Neural cell (in vitro differentiated cells): ENCODE results near the gene DNAH1. TPM values are rescaled to one million over a fixed set of nuclear protein-coding genes. Genes with fewer than 3 reads are reported as not detected.

Experiments used
- H2AFZ ChIP-seq: fragments of 200-600, 300-800 bp; sonication (generic), shearing (Covaris generic); 2 replicates; pipeline ENCODE4 v1.6.0; 2014; ENCODE audit warnings: low read depth, mild to moderate bottlenecking, antibody characterized with exemption, low read length, moderate library complexity
- H3F3A ChIP-seq: fragments of 200-600 bp; shearing (Covaris generic); 2 replicates; pipeline ENCODE4 v1.6.1; 2016; ENCODE audit warnings: mild to moderate bottlenecking, moderate library complexity, mixed read lengths, antibody characterized with exemption, low read length; ENCODE audit not compliant: insufficient read depth, poor library complexity, severe bottlenecking
- H3K27ac ChIP-seq: fragments of 200-600, 300-800 bp; sonication (generic), shearing (Covaris generic); 2 replicates; pipeline ENCODE4 v1.5.1; 2014; ENCODE audit warnings: mild to moderate bottlenecking, low read length, moderate library complexity
- H3K27me3 ChIP-seq: fragments of 300-800, 200-600 bp; sonication (generic), shearing (Covaris generic); 2 replicates; pipeline ENCODE4 v1.6.0; 2014; ENCODE audit warnings: mild to moderate bottlenecking, low read depth, low read length, moderate library complexity; ENCODE audit not compliant: insufficient read depth
- H3K36me3 ChIP-seq: fragments of 300-800, 200-600 bp; sonication (generic), shearing (Covaris generic); 2 replicates; pipeline ENCODE4 v1.5.1; 2014; ENCODE audit warnings: mild to moderate bottlenecking, antibody characterized with exemption, low read length, moderate library complexity; ENCODE audit not compliant: insufficient read depth
- H3K4me2 ChIP-seq: fragments of 300-800, 200-600 bp; sonication (generic), shearing (Covaris generic); 2 replicates; pipeline ENCODE4 v1.6.0; 2014; ENCODE audit warnings: mild to moderate bottlenecking, low read length
- H3K4me3 ChIP-seq: fragments of 300-800, 200-600 bp; sonication (generic), shearing (Covaris generic); 2 replicates; pipeline ENCODE4 v1.5.1; 2014; ENCODE audit warnings: mild to moderate bottlenecking, low read length, moderate library complexity
- H3K79me2 ChIP-seq: fragments of 200-600 bp; shearing (Covaris generic); replicated peaks from 2 replicates; pipeline ENCODE4 v1.6.0; 2014; ENCODE audit warnings: mild to moderate bottlenecking, low read length, moderate library complexity; ENCODE audit not compliant: insufficient read depth
- H3K9ac ChIP-seq: fragments of 300-800, 200-600 bp; sonication (generic), shearing (Covaris generic); 2 replicates; pipeline ENCODE4 v1.6.1; 2016; ENCODE audit warnings: mild to moderate bottlenecking, low read length, mixed read lengths
- H3K9me2 ChIP-seq: fragments of 200-600 bp; shearing (Covaris generic); 2 replicates; pipeline ENCODE4 v1.6.1; 2016; ENCODE audit warnings: mild to moderate bottlenecking, low read length, mixed read lengths; ENCODE audit not compliant: insufficient read depth
- H3K9me3 ChIP-seq: fragments of 200-600, 300-800 bp; sonication (generic), shearing (Covaris generic); 2 replicates; pipeline ENCODE4 v1.6.1; 2016; ENCODE audit warnings: mild to moderate bottlenecking, mixed run types, low read length, moderate library complexity, mixed read lengths
- H4K20me1 ChIP-seq: fragments of 200-600 bp; shearing (Covaris generic); 2 replicates; pipeline ENCODE4 v1.6.1; 2016; ENCODE audit warnings: mild to moderate bottlenecking, mixed run types; ENCODE audit not compliant: insufficient read depth
- CTCF ChIP-seq: fragments of 450-650 bp; IDR thresholded peaks from 2 replicates; pipeline ENCODE4 v1.5.1; 2014; ENCODE audit warnings: antibody characterized with exemption, mild to moderate bottlenecking, moderate library complexity; ENCODE audit not compliant: poor library complexity, severe bottlenecking
- EP300 ChIP-seq: fragments of 450-650 bp; conservative IDR thresholded peaks from 2 replicates; pipeline ENCODE4 v1.6.1; 2014; ENCODE audit warnings: antibody characterized with exemption, mild to moderate bottlenecking, moderate library complexity; ENCODE audit not compliant: poor library complexity, severe bottlenecking
- EZH2 ChIP-seq: fragments of 200-600, 300-800 bp; shearing (Covaris generic), sonication (generic); IDR thresholded peaks from 2 replicates; pipeline ENCODE4 v1.6.1; 2014; ENCODE audit warnings: antibody characterized with exemption, low read length, borderline replicate concordance, mild to moderate bottlenecking; ENCODE audit not compliant: insufficient read depth, poor library complexity, severe bottlenecking
- MXI1 ChIP-seq: fragments of 450-650 bp; conservative IDR thresholded peaks from 2 replicates; pipeline ENCODE4 v1.6.1; 2014; ENCODE audit warnings: antibody characterized with exemption, mild to moderate bottlenecking; ENCODE audit not compliant: poor library complexity, severe bottlenecking
- POLR2AphosphoS5 ChIP-seq: IDR thresholded peaks from 2 replicates; pipeline ENCODE4 v1.6.1; 2012
- RAD21 ChIP-seq: fragments of 450-650 bp; conservative IDR thresholded peaks from 2 replicates; pipeline ENCODE4 v1.6.1; 2014; ENCODE audit warnings: antibody characterized with exemption, mild to moderate bottlenecking, moderate library complexity
- REST ChIP-seq: IDR thresholded peaks from 2 replicates; pipeline ENCODE4 v1.6.1; 2012; ENCODE audit warnings: borderline replicate concordance
- SMC3 ChIP-seq: fragments of 450-650 bp; conservative IDR thresholded peaks from 2 replicates; pipeline ENCODE4 v1.6.1; 2014; ENCODE audit warnings: antibody characterized with exemption, mild to moderate bottlenecking, moderate library complexity; ENCODE audit not compliant: poor library complexity
- TAF1 ChIP-seq: IDR thresholded peaks from 2 replicates; pipeline ENCODE4 v1.6.1; 2012; ENCODE audit warnings: low read depth
- polyA plus RNA-seq: library from polyadenylated mRNA; depleted of rRNA; stranded (reverse); fragments of >200 nt; gene quantifications from 2 replicates; pipeline ENCODE4 v1.2.3, GENCODE V29; 2014

The DNAH1 gene
- polyA plus RNA-seq, 1 donor from 2014 or later = 5.4 TPM

DNA sequence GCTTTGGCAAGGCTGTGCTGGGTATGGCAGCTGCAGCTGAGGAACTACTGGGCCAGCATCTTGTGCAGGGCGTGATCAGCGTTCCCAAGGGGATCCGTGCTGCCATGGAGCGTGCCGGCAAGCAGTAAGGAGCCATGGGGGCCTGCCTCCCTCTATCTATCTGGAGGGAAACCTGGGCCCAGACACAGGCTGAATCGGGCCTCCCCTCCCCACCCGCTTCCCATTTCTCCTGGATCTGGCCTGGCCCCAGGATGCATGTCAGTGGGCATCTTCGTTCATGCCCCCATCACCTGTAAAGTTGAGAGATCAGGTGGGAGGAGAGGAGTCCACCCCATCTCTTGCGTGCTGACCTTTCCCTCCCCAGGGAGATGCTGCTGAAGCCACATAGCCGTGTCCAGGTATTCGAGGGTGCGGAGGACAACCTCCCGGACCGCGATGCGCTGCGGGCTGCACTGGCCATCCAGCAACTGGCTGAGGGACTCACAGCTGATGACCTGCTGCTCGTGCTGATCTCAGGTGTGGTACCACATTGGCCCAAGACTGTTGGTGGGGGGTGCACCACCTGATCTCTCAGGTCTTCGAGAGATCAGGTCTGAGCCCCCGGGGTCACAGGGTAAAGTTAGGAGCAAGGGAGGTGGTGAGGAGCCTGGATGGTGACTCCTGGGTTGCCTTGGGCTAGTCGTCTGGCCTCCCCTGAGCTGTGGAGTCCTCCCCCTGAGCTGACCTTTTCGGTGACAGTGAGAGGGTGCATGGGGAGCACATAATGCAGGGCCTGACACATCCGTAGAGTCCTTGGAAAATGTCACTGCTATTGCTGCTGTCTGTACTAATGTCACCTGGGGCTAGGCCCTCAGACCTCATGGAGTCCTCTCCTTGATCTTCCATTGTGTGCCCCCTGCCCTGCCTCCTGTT lies 25.3 kb upstream of the DNAH1 start:
- Histone ChIP-seq H4K20me1 (no peaks in the 10 kb centered on the region), H3K27me3 (no peaks in the 10 kb centered on the region), H3K4me3 (no peak overlapping the region), H3K4me2 (no peak overlapping the region), H3K27ac (no peak overlapping the region), H3F3A (no peaks in the 10 kb centered on the region), H3K9ac (no peak overlapping the region), H3K36me3 (no peaks in the 10 kb centered on the region), H2AFZ (no peak overlapping the region), H3K9me2 (no peaks in the 10 kb centered on the region), H3K9me3 (no peaks in the 10 kb centered on the region), H3K79me2 (no peaks in the 10 kb centered on the region)
- TF ChIP-seq POLR2AphosphoS5 (no peak), EP300 (no peak)

DNA sequence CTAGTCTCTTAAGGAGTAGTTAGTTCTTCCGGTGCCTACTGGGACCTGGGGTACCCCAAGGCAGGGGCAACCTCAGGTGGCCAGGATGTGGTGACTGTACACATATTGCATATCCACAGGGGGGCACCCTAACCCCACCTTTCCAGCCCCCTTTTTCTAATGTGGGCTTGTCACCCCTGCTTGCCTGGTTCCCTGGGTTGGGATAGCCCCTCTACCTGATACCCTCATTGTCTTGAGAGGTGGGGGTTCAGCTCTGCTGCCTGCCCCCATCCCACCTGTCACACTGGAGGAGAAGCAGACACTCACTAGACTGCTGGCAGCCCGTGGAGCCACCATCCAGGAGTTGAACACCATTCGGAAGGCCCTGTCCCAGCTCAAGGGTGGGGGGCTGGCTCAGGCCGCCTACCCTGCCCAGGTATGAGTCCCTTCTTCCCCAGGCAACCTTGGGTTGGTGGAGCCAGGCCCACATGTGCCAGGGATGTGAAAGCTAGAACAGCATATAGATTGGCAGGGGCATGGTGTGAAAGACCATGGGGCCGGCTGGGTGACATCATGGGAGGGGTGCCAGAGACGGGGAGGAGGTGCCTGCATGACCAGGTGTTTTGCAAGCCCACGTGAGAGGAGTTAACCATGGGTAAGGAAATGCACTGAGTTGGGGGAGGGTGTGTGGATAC lies 24.5 kb upstream of the DNAH1 start:
- Histone ChIP-seq H3K27me3 (no peaks in the 10 kb centered on the region), H2AFZ (no peak overlapping the region), H3K4me3 (no peak overlapping the region), H3K27ac (no peak overlapping the region), H3K9me2 (no peaks in the 10 kb centered on the region), H4K20me1 (no peaks in the 10 kb centered on the region), H3K9ac (peak overlapping the region; percentile 16), H3K4me2 (no peak overlapping the region), H3K36me3 (no peaks in the 10 kb centered on the region), H3K79me2 (no peaks in the 10 kb centered on the region), H3F3A (no peaks in the 10 kb centered on the region), H3K9me3 (no peaks in the 10 kb centered on the region)
- TF ChIP-seq CTCF (peak; percentile 79), SMC3 (peak; percentile 86), EP300 (no peak), TAF1 (no peak), RAD21 (peak; percentile 83)

GRCh38 chr3:52292247-52293065 lies 23.7 kb upstream of the DNAH1 start:
- Histone ChIP-seq H3K9me3 (no peaks in the 10 kb centered on the region), H3K4me2 (no peak overlapping the region), H3F3A (no peaks in the 10 kb centered on the region), H3K27me3 (no peaks in the 10 kb centered on the region), H4K20me1 (no peaks in the 10 kb centered on the region), H3K9ac (no peak overlapping the region), H3K27ac (no peak overlapping the region), H3K36me3 (no peaks in the 10 kb centered on the region), H3K4me3 (no peak overlapping the region), H2AFZ (no peak overlapping the region), H3K79me2 (peaks cover 4% of the 10 kb centered on the region), H3K9me2 (no peaks in the 10 kb centered on the region)
- TF ChIP-seq MXI1 = no peak
- no peak for TF ChIP-seq CTCF
- no peak for TF ChIP-seq REST
- no peak for TF ChIP-seq RAD21
- TF ChIP-seq SMC3 = no peak
- no peak for TF ChIP-seq POLR2AphosphoS5
- no peak for TF ChIP-seq EP300
- no peak for TF ChIP-seq TAF1
- no peak for TF ChIP-seq EZH2
